Measurements from ENCODE around the gene MOGAT3. TPM values are rescaled to one million over a fixed set of nuclear protein-coding genes. Genes with fewer than 3 reads are reported as not detected.

Gene MOGAT3
- total and polyA plus RNA-seq, 2 of the 4 experiments (the other 2 are of a cell fraction): not detected

- H4K20me1 ChIP-seq (ENCODE audit: insufficient read depth, low read length): peaks cover 14% of the 10 kb centered on the region; the same call in 1 of the 2 replicates
- H3K4me2 ChIP-seq (ENCODE audit: low read depth, low read length): peak within 1 kb of the TSS; percentile 96
- H2AFZ ChIP-seq (replicated peaks; ENCODE audit: low read length, poor library complexity): peak within 1 kb of the TSS; percentile 96
- H3K9ac ChIP-seq (ENCODE audit: low read depth, low read length): no peak within 1 kb of the TSS
- H3K14ac ChIP-seq (replicated peaks; ENCODE audit: low read depth, low read length): no peak within 1 kb of the TSS
- H3K4me1 ChIP-seq (ENCODE audit: control insufficient read depth, insufficient read depth, low read length): peaks cover 18% of the 10 kb centered on the region
- TF ChIP-seq USF2 (IDR thresholded peaks at IDR 0.05; ENCODE audit: low read depth, low read length) (peak; percentile 99), MXI1 (IDR thresholded peaks at IDR 0.05; ENCODE audit: borderline replicate concordance, low read depth, low read length) (peak; percentile 96), RCOR1 (IDR thresholded peaks at IDR 0.05; ENCODE audit: insufficient replicate concordance, low read length) (peak; percentile 88), RAD21 (IDR thresholded peaks at IDR 0.05; ENCODE audit: low read length) (no peak), BHLHE40 (IDR thresholded peaks at IDR 0.05; ENCODE audit: low read depth, low read length) (peak; percentile 79), ELK1 (IDR thresholded peaks at IDR 0.05; ENCODE audit: borderline replicate concordance, low read depth, low read length) (no peak), CHD1 (IDR thresholded peaks at IDR 0.05; ENCODE audit: low read depth, low read length) (no peak), MAFK (IDR thresholded peaks at IDR 0.05; ENCODE audit: low read depth, low read length) (no peak), FOS (IDR thresholded peaks at IDR 0.05; ENCODE audit: low read depth, low read length) (0 out of 2 replicates have a peak, but pooled peaks have one; percentile 20), CTCF (conservative IDR thresholded peaks at IDR 0.05; ENCODE audit: low read depth, low read length) (no peak), POLR2A (IDR thresholded peaks at IDR 0.05; ENCODE audit: low read depth, low read length) (no peak), MAZ (IDR thresholded peaks at IDR 0.05; ENCODE audit: borderline replicate concordance, low read depth, low read length) (peak; percentile 80; the same call in 1 of the 2 replicates), CEBPB (IDR thresholded peaks at IDR 0.05; ENCODE audit: low read depth, low read length) (no peak)
- H2AK9ac ChIP-seq (replicated peaks; ENCODE audit: low read depth, low read length, poor library complexity): peak within 1 kb of the TSS; percentile 58
- CTCF ChIA-PET: interaction anchor here (1.1 to 1.4 kb wide), 2 partner anchors 21 to 27 kb away, joined by 4 to 6 read pairs; no protein-coding TSS in a partner anchor
- POLR2A ChIA-PET (ENCODE audit: unreplicated experiment): interaction anchor here (0.6 to 1.2 kb wide), 3 partner anchors 9 to 48 kb away, joined by 3 to 5 read pairs (median 3); no protein-coding TSS in a partner anchor
- H3K4me3 ChIP-seq (ENCODE audit: insufficient read depth, low read depth, low read length): peak within 1 kb of the TSS; percentile 45
- dilution Hi-C loops (cut with HindIII; ENCODE audit: low sequenced_read_pairs, unreplicated experiment): no loop called here
- no peak within 1 kb of the TSS for H2BK15ac ChIP-seq (ENCODE audit: low read depth, low read length)
- intact Hi-C loops (cut with micrococcal nuclease): no loop called here
- H3K18ac ChIP-seq (ENCODE audit: low read depth, low read length): no peak within 1 kb of the TSS
- BruUV-seq (replicated peaks): no TSS peak
- H4K5ac ChIP-seq (ENCODE audit: low read depth, low read length): no peak within 1 kb of the TSS
- H3K9me3 ChIP-seq (ENCODE audit: control insufficient read depth, insufficient read depth, low read length): no peaks in the 10 kb centered on the region
- H3K56ac ChIP-seq (ENCODE audit: extremely low read depth, insufficient read depth, low read length): no peak within 1 kb of the TSS
- H3K36me3 ChIP-seq (ENCODE audit: control insufficient read depth, insufficient read depth, low read length): peaks cover 4% of the 10 kb centered on the region
- H3K9me1 ChIP-seq (ENCODE audit: insufficient read depth, low read length): peaks cover 14% of the 10 kb centered on the region
- no peak within 1 kb of the TSS for H4K8ac ChIP-seq (ENCODE audit: low read depth in 2 of 2, low read length in 2 of 2)
- no peak within 1 kb of the TSS for H2BK120ac ChIP-seq (ENCODE audit: low read depth, low read length)
- in situ Hi-C loops (cut with MboI; ENCODE audit: low sequenced_read_pairs): no loop called here
- H2BK5ac ChIP-seq (ENCODE audit: low read depth, low read length, poor library complexity, severe bottlenecking): no peak within 1 kb of the TSS
- no peak within 1 kb of the TSS for H2AK5ac ChIP-seq (ENCODE audit: low read depth, low read length)
- H3K4ac ChIP-seq (ENCODE audit: low read depth, low read length): no peak within 1 kb of the TSS
- no peak within 1 kb of the TSS for H3K27ac ChIP-seq (ENCODE audit: insufficient read depth, low read length)
- 0% methylated on average over 20 of the region's 74 CpGs; no CpG with 5 or more reads in 1 of the 2 experiments for WGBS, 2 experiments (ENCODE audit: extremely low coverage in 2 of 2, insufficient read length in 1 of 2)
- peaks cover 0 to 3% of the 10 kb centered on the region in 2 experiments; a peak in 1 of 4 replicates for H3K79me1 ChIP-seq (ENCODE audit: low read depth in 1 of 2, low read length in 2 of 2)
- H4K91ac ChIP-seq (ENCODE audit: insufficient read depth, low read depth, low read length): no peak within 1 kb of the TSS
- DNase-seq (peak; percentile 92), ATAC-seq (ENCODE audit: low read depth) (peak; percentile 80)
- peaks cover 29% of the 10 kb centered on the region for H3K27me3 ChIP-seq (ENCODE audit: control insufficient read depth, insufficient read depth, low read length)
- H3K23ac ChIP-seq (ENCODE audit: low read depth, low read length): no peak within 1 kb of the TSS
- no peak within 1 kb of the TSS for H2BK20ac ChIP-seq (ENCODE audit: low read depth, low read length)
Observed at GRCh38 chr7:101165075-101165957, 35.5 kb downstream of the MOGAT3 start, which contains the start of gene VGF. Gene VGF, minus strand, starts transcription at chr7:101165569. Its CDS starts 726 bp downstream, at chr7:101164843.

All from IMR-90 (cell line).